Spleen (tissue), 7 donors: ENCODE measurements around the gene HSF4.

Source experiments
- CTCF ChIP-seq, 11 experiments: fragments of 200-600 bp in 7 of 11; fragments of 450-650 bp in 4 of 11; sonication (generic) in 4 of 11; IDR thresholded peaks in 8 of 11; conservative IDR thresholded peaks in 3 of 11; 1 replicate in 7 of 11; 2 replicates in 4 of 11; pipeline versions ENCODE4 v1.4.0 to v1.8.0; 2016 to 2021; ENCODE audit warnings: antibody characterized with exemption in 11 of 11, inconsistent platforms in 4 of 11, mild to moderate bottlenecking in 1 of 11
- POLR2A ChIP-seq, 3 donors: fragments of 450-650 bp; IDR thresholded peaks; one replicate each; pipeline ENCODE4 v1.5.1; 2017; ENCODE audit warnings: antibody characterized with exemption in 3 of 3, mild to moderate bottlenecking in 1 of 3
- POLR2AphosphoS5 ChIP-seq, 3 donors: sonication (generic); formaldehyde crosslinking; IDR thresholded peaks; one replicate each; pipeline ENCODE4 v1.5.1; 2017; ENCODE audit warnings: antibody characterized with exemption in 3 of 3
- donor health status: DM: no; HTN: no; CAD: no; lungs with moderate emphysema.
- donor health status: DM: no; HTN: no; CAD: no.
- donor health status: DM: no; HTN: no; CAD: no.

- TF ChIP-seq CTCF (IDR thresholded peaks at IDR 0.05 in 8 of 11, conservative IDR thresholded peaks at IDR 0.05 in 3 of 11) (no peak), POLR2A (IDR thresholded peaks at IDR 0.05) (no peak), POLR2AphosphoS5 (IDR thresholded peaks at IDR 0.05) (no peak)
These were observed 15.0 kb downstream of the HSF4 start for GRCh38 chr16:67179421-67180080.
